Retinal pigment epithelial cell (primary cell): ENCODE data around the gene ARGFX.

ENCODE experiments used
- DNase-seq: peaks from one replicate; pipeline ENCODE4 v3.0.0-alpha.2; 2010; ENCODE audit warnings: low read depth
- H3K4me3 ChIP-seq: 2 replicates; pipeline ENCODE4 v1.5.1; 2011; ENCODE audit warnings: mild to moderate bottlenecking, low read length, control low read depth, moderate library complexity
- CTCF ChIP-seq: conservative IDR thresholded peaks from 2 replicates; pipeline ENCODE4 v1.5.1; 2011; ENCODE audit warnings: low read depth, low read length, control low read depth, inconsistent platforms

The ARGFX gene

GRCh38 chr3:121601212-121601812 lies 33.6 kb downstream of the ARGFX start:
- no peak for TF ChIP-seq CTCF
- no peak overlapping the region for H3K4me3 ChIP-seq
- no peak for DNase-seq

- TF ChIP-seq CTCF: no peak
- no peak for DNase-seq
- H3K4me3 ChIP-seq: no peak overlapping the region
These were observed 37.0 kb downstream of the ARGFX start for GRCh38 chr3:121604759-121605158.

- no peak for TF ChIP-seq CTCF
- no peak for DNase-seq
- no peak overlapping the region for H3K4me3 ChIP-seq
These were observed 38.4 kb downstream of the ARGFX start for GRCh38 chr3:121606106-121606505.
